Measurements from ENCODE around the gene BLMH. TPM values are rescaled to one million over a fixed set of nuclear protein-coding genes. Genes with fewer than 3 reads are reported as not detected.

The BLMH gene
- total and polyA plus RNA-seq, 2 experiments from 2014 or later = 36.4 to 58.7 TPM

- H4K20me1 ChIP-seq (replicated peaks; ENCODE audit: insufficient read depth) = no peaks in the 10 kb centered on the region
- no peak overlapping the region for H3K4me3 Mint-ChIP-seq
- peaks cover 57% of the 10 kb centered on the region for H3K27me3 ChIP-seq (ENCODE audit: insufficient read depth)
Observed at GRCh38 chr17:30232824-30233427, 58.8 kb downstream of the BLMH start.

GRCh38 chr17:30232015-30232823 is 59.5 kb downstream of the BLMH start:
- no peak overlapping the region for H3K27ac ChIP-seq (ENCODE audit: low read depth)
- no peak overlapping the region for H3K4me3 Mint-ChIP-seq
- H3K27me3 ChIP-seq (ENCODE audit: insufficient read depth) = peaks cover 50% of the 10 kb centered on the region
- H3K9me3 Mint-ChIP-seq = no peaks in the 10 kb centered on the region
- peaks cover 8% of the 10 kb centered on the region for H3K4me1 Mint-ChIP-seq
- H3K4me3 ChIP-seq = no peak overlapping the region
- no peak overlapping the region for H3K4me2 ChIP-seq
- H3F3A ChIP-seq (replicated peaks; ENCODE audit: low read depth) = no peaks in the 10 kb centered on the region
- no peaks in the 10 kb centered on the region for H4K20me1 ChIP-seq (replicated peaks; ENCODE audit: insufficient read depth)
- H3K36me3 Mint-ChIP-seq (ENCODE audit: low read depth) = no peaks in the 10 kb centered on the region
- no peak overlapping the region for H3K27ac Mint-ChIP-seq
- no peaks in the 10 kb centered on the region for H3K79me2 ChIP-seq (replicated peaks; ENCODE audit: insufficient read depth)
- peaks cover 8% of the 10 kb centered on the region; the same call in 1 of the 2 replicates for H3K4me1 ChIP-seq (ENCODE audit: insufficient read depth)
- no peak for DNase-seq (ENCODE audit: low spot score)
- ATAC-seq = no peak
- no peaks in the 10 kb centered on the region for H3K36me3 ChIP-seq (ENCODE audit: insufficient read depth)
- no peak for TF ChIP-seq JUNB (IDR thresholded peaks at IDR 0.05; ENCODE audit: unreplicated experiment)
- no peak for TF ChIP-seq CREB1 (CRISPR knock-in tag; IDR thresholded peaks at IDR 0.05; ENCODE audit: low read depth)
- TF ChIP-seq CTCF (conservative IDR thresholded peaks at IDR 0.05; ENCODE audit: low read depth in 2 of 2) = no peak
- TF ChIP-seq EZH2 (IDR thresholded peaks at IDR 0.05; ENCODE audit: low read depth, unreplicated experiment) = peak; percentile 29
- TF ChIP-seq STAT1 (IDR thresholded peaks at IDR 0.05; ENCODE audit: unreplicated experiment) = no peak
- TF ChIP-seq ZNF462 (CRISPR knock-in tag; IDR thresholded peaks at IDR 0.05) = no peak
- peaks cover 47% of the 10 kb centered on the region for H3K27me3 Mint-ChIP-seq (ENCODE audit: insufficient read depth, low read depth, poor library complexity)
- H2AFZ ChIP-seq = no peak overlapping the region
- no peaks in the 10 kb centered on the region for H3K9me2 ChIP-seq (ENCODE audit: insufficient read depth)

More at GRCh38 chr17:30232824-30233427, 58.8 kb downstream of the BLMH start:
- Histone ChIP-seq H3F3A (replicated peaks; ENCODE audit: low read depth) (no peaks in the 10 kb centered on the region), H3K4me3 (no peak overlapping the region), H3K4me2 (no peak overlapping the region), H3K36me3 (ENCODE audit: insufficient read depth) (no peaks in the 10 kb centered on the region), H3K4me1 (ENCODE audit: insufficient read depth) (peaks cover 12% of the 10 kb centered on the region; the same call in 1 of the 2 replicates), H3K9me2 (ENCODE audit: insufficient read depth) (no peaks in the 10 kb centered on the region), H2AFZ (no peak overlapping the region), H3K79me2 (replicated peaks; ENCODE audit: insufficient read depth) (no peaks in the 10 kb centered on the region), H3K27ac (ENCODE audit: low read depth) (no peak overlapping the region)
- ATAC-seq = no peak
- peaks cover 15% of the 10 kb centered on the region for H3K4me1 Mint-ChIP-seq
- H3K36me3 Mint-ChIP-seq (ENCODE audit: low read depth) = no peaks in the 10 kb centered on the region
- no peaks in the 10 kb centered on the region for H3K9me3 Mint-ChIP-seq
- no peak overlapping the region for H3K27ac Mint-ChIP-seq
- DNase-seq (ENCODE audit: low spot score) = no peak
- peaks cover 54% of the 10 kb centered on the region for H3K27me3 Mint-ChIP-seq (ENCODE audit: insufficient read depth, low read depth, poor library complexity)
- no peak for TF ChIP-seq NANOG (IDR thresholded peaks at IDR 0.05; ENCODE audit: borderline replicate concordance)
- TF ChIP-seq CREB1 (CRISPR knock-in tag; IDR thresholded peaks at IDR 0.05; ENCODE audit: low read depth) = no peak
